M059J (cell line): ENCODE measurements around the gene MLIP. TPM values are rescaled to one million over a fixed set of nuclear protein-coding genes. Genes with fewer than 3 reads are reported as not detected.
"Not testable (repeated sequence)": the region's sequence is repeated elsewhere in the genome, so short reads cannot be mapped to it uniquely, and the experiment has no call there.

Source experiments
- DNase-seq: peaks from one replicate; pipeline ENCODE4 v3.0.0-alpha.2; 2012; ENCODE audit warnings: low read depth
- total RNA-seq: library from RNA; depleted of rRNA; stranded (reverse); fragments of >200 nt; shearing (Covaris generic); gene quantifications from 2 replicates; pipeline ENCODE4 v1.2.3, GENCODE V29; 2014; rRNA removed

The MLIP gene
- total RNA-seq: not detected in 2 replicates

GRCh38 chr6:54111341-54112045 lies at the start of gene MLIP:
Gene MLIP, plus strand, starts transcription at chr6:54111443. Its CDS starts 37 bp downstream, at chr6:54111480.
- DNase-seq: no peak

- DNase-seq: no peak
Observed at GRCh38 chr6:54063228-54063539, 48.1 kb upstream of the MLIP start.

GRCh38 chr6:54068694-54069093 lies 42.5 kb upstream of the MLIP start:
- no peak for DNase-seq

GRCh38 chr6:54070025-54070424 lies 41.2 kb upstream of the MLIP start:
- no peak for DNase-seq

GRCh38 chr6:54071821-54072340 lies 39.4 kb upstream of the MLIP start:
- no peak for DNase-seq

GRCh38 chr6:54072635-54073313 lies 38.5 kb upstream of the MLIP start:
- DNase-seq: no peak

- no peak for DNase-seq
Observed at GRCh38 chr6:54073487-54073886, 37.8 kb upstream of the MLIP start.

GRCh38 chr6:54074109-54074508 lies 37.1 kb upstream of the MLIP start:
- DNase-seq: no peak

GRCh38 chr6:54074578-54075195 lies 36.6 kb upstream of the MLIP start:
- DNase-seq: no peak

GRCh38 chr6:54076159-54076789 lies 35.0 kb upstream of the MLIP start:
- DNase-seq: no peak

GRCh38 chr6:54081499-54081898 lies 29.7 kb upstream of the MLIP start:
- DNase-seq: not testable (repeated sequence)

GRCh38 chr6:54083287-54083686 lies 28.0 kb upstream of the MLIP start:
- DNase-seq: no peak

GRCh38 chr6:54084231-54084630 lies 27.0 kb upstream of the MLIP start:
- DNase-seq: no peak

- no peak for DNase-seq
Observed at GRCh38 chr6:54085047-54085446, 26.2 kb upstream of the MLIP start.

GRCh38 chr6:54085541-54085940 lies 25.7 kb upstream of the MLIP start:
- peak; percentile 33 for DNase-seq

GRCh38 chr6:54086439-54086838 lies 24.8 kb upstream of the MLIP start:
- DNase-seq: no peak

GRCh38 chr6:54087721-54088120 lies 23.5 kb upstream of the MLIP start:
- no peak for DNase-seq

GRCh38 chr6:54093326-54093948 lies 17.8 kb upstream of the MLIP start:
- no peak for DNase-seq

GRCh38 chr6:54094293-54094692 lies 16.9 kb upstream of the MLIP start:
- no peak for DNase-seq

- no peak for DNase-seq
Observed at GRCh38 chr6:54094786-54095185, 16.5 kb upstream of the MLIP start.

GRCh38 chr6:54095723-54096122 lies 15.5 kb upstream of the MLIP start:
- no peak for DNase-seq

GRCh38 chr6:54096811-54097210 lies 14.4 kb upstream of the MLIP start:
- no peak for DNase-seq
